Mammary epithelial cell (primary cell): ENCODE results near the gene OTOGL.

Experiments
- EZH2 ChIP-seq: IDR thresholded peaks from 2 replicates; pipeline ENCODE4 v1.6.1; 2012; ENCODE audit warnings: low read length, inconsistent platforms, borderline replicate concordance
- TF ChIP-seq, protein P1 (sequence below), 2 donors: IDR thresholded peaks in 1 of 2; conservative IDR thresholded peaks in 1 of 2; 2 replicates each; pipeline ENCODE4 v1.5.1; 2011 to 2012; ENCODE audit warnings: inconsistent platforms in 2 of 2, low read length in 2 of 2, mild to moderate bottlenecking in 2 of 2, control low read depth in 1 of 2, low read depth in 1 of 2; ENCODE audit not compliant: insufficient read depth in 1 of 2; ENCODE audit errors: extremely low read depth in 1 of 2

DNA sequence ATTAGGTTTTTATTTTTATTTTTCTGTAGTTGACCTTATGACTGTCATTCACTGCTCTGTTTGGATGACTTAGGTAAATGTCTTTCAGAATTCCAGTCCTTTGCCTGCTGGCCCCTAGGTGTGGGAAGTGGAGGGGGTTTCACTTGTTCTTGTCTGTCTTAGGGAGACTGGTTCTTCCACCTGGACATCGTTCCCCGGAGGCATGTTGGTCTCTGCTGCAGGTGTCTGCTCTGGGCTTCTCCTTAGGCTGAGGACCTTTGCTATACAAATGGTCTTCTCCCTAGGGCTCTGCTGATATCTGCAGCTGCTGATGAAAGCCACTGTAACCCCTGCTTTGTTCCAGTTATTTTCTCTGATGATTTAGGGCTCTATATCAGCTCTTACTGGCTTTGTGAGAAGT lies 97.1 kb downstream of the OTOGL start:
- TF ChIP-seq, protein P1, sequence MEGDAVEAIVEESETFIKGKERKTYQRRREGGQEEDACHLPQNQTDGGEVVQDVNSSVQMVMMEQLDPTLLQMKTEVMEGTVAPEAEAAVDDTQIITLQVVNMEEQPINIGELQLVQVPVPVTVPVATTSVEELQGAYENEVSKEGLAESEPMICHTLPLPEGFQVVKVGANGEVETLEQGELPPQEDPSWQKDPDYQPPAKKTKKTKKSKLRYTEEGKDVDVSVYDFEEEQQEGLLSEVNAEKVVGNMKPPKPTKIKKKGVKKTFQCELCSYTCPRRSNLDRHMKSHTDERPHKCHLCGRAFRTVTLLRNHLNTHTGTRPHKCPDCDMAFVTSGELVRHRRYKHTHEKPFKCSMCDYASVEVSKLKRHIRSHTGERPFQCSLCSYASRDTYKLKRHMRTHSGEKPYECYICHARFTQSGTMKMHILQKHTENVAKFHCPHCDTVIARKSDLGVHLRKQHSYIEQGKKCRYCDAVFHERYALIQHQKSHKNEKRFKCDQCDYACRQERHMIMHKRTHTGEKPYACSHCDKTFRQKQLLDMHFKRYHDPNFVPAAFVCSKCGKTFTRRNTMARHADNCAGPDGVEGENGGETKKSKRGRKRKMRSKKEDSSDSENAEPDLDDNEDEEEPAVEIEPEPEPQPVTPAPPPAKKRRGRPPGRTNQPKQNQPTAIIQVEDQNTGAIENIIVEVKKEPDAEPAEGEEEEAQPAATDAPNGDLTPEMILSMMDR (conservative IDR thresholded peaks at IDR 0.05 in 1 of 2, IDR thresholded peaks at IDR 0.05 in 1 of 2; ENCODE audit: extremely low read depth in 1 of 2, insufficient read depth in 1 of 2, low read depth in 1 of 2, low read length in 2 of 2): no peak
- no peak for TF ChIP-seq EZH2
